HepG2 (cell line): ENCODE data around the gene MTMR10. TPM values are rescaled to one million over a fixed set of nuclear protein-coding genes. Genes with fewer than 3 reads are reported as not detected.
A peak's percentile ranks its signal among the peaks of the same experiment; 100 is the strongest.

Source experiments
- BORCS8-MEF2B ChIP-seq: sonication (generic); formaldehyde crosslinking; IDR thresholded peaks from 2 replicates; pipeline ENCODE4 v1.8.0; 2022; ENCODE audit warnings: mild to moderate bottlenecking, missing genetic modification reagents
- GLI4 ChIP-seq: sonication (generic); formaldehyde crosslinking; IDR thresholded peaks from 2 replicates; pipeline ENCODE4 v1.5.1; 2020; ENCODE audit warnings: missing genetic modification reagents, mild to moderate bottlenecking, moderate library complexity, borderline replicate concordance
- HDAC1 ChIP-seq: sonication (generic); formaldehyde crosslinking; IDR thresholded peaks from 2 replicates; pipeline ENCODE4 v1.5.1; 2020; ENCODE audit warnings: mild to moderate bottlenecking, missing genetic modification reagents
- KMT2A ChIP-seq: sonication (generic); formaldehyde crosslinking; IDR thresholded peaks from 2 replicates; pipeline ENCODE4 v1.4.0; 2020; ENCODE audit warnings: missing genetic modification reagents
- MYC ChIP-seq: sonication (generic); formaldehyde crosslinking; IDR thresholded peaks from 2 replicates; pipeline ENCODE4 v1.9.0; 2021; ENCODE audit warnings: missing genetic modification reagents, borderline replicate concordance
- NR2F6 ChIP-seq, 2 experiments: IDR thresholded peaks; 2 replicates each; pipeline ENCODE4 v1.6.1; 2016; ENCODE audit warnings: antibody characterized with exemption in 1 of 2, mild to moderate bottlenecking in 1 of 2
- REPIN1 ChIP-seq: sonication (generic); formaldehyde crosslinking; IDR thresholded peaks from 2 replicates; pipeline ENCODE4 v1.8.0; 2022; ENCODE audit warnings: missing genetic modification reagents, low read depth, mild to moderate bottlenecking, borderline replicate concordance
- SP2 ChIP-seq: sonication (generic); formaldehyde crosslinking; IDR thresholded peaks from 2 replicates; pipeline ENCODE4 v1.5.1; 2020; ENCODE audit warnings: mild to moderate bottlenecking, missing genetic modification reagents
- ZNF12 ChIP-seq: sonication (generic); formaldehyde crosslinking; IDR thresholded peaks from 2 replicates; pipeline ENCODE4 v1.5.0; 2020; ENCODE audit warnings: missing genetic modification reagents
- ZNF160 ChIP-seq: sonication (generic); formaldehyde crosslinking; IDR thresholded peaks from 2 replicates; pipeline ENCODE4 v1.8.0; 2022; ENCODE audit warnings: mild to moderate bottlenecking, inconsistent platforms, missing genetic modification reagents
- ZNF441 ChIP-seq: sonication (generic); formaldehyde crosslinking; IDR thresholded peaks from 2 replicates; pipeline ENCODE4 v1.7.0; 2021; ENCODE audit warnings: missing genetic modification reagents, borderline replicate concordance
- ZNF589 ChIP-seq: sonication (generic); formaldehyde crosslinking; conservative IDR thresholded peaks from 2 replicates; pipeline ENCODE4 v1.8.0; 2022; ENCODE audit warnings: mild to moderate bottlenecking, moderate library complexity, missing genetic modification reagents
- ZNF83 ChIP-seq: sonication (generic); formaldehyde crosslinking; IDR thresholded peaks from 2 replicates; pipeline ENCODE4 v1.4.0; 2020; ENCODE audit warnings: missing genetic modification reagents, mild to moderate bottlenecking, borderline replicate concordance
- polyA plus RNA-seq, 8 experiments: library from polyadenylated mRNA; depleted of rRNA in 3 of 8; stranded (reverse) in 7 of 8; unstranded in 1 of 8; fragments of >200 nt; fragmentation: Illumina TruSeq in 4 of 8; extraction: Trizol in 4 of 8; gene quantifications; 2 replicates each; pipeline versions ENCODE4 v1.2.1 to v1.2.3, GENCODE V29; 2011 to 2016; ENCODE audit warnings: low read depth in 4 of 8, missing spikeins in 1 of 8, mixed read lengths in 1 of 8; ENCODE audit not compliant: insufficient read depth in 1 of 8
- total RNA-seq, 5 experiments: library from RNA; depleted of rRNA; stranded (reverse); fragments of >200 nt; fragmentation: Illumina TruSeq; extraction: Trizol; gene quantifications; 2 replicates each; pipeline ENCODE4 v1.2.3, GENCODE V29; 2016; ENCODE audit warnings: low read depth in 1 of 5
- TF ChIP-seq, protein P1 (sequence below): sonication (generic); formaldehyde crosslinking; IDR thresholded peaks from 2 replicates; pipeline ENCODE4 v1.9.0; 2022; ENCODE audit warnings: low read depth, missing genetic modification reagents
- TF ChIP-seq, protein P2 (sequence below): sonication (generic); formaldehyde crosslinking; IDR thresholded peaks from 2 replicates; pipeline ENCODE4 v1.5.1; 2020; ENCODE audit warnings: mild to moderate bottlenecking, missing genetic modification reagents, moderate library complexity
- TF ChIP-seq, protein P3 (sequence below): IDR thresholded peaks from 2 replicates; pipeline ENCODE4 v1.6.1; 2016; ENCODE audit warnings: missing compliant biosample characterization, missing genetic modification reagents, borderline replicate concordance
- TF ChIP-seq, protein P4 (sequence below): sonication (generic); formaldehyde crosslinking; IDR thresholded peaks from 2 replicates; pipeline ENCODE4 v1.5.0; 2020; ENCODE audit warnings: mild to moderate bottlenecking, missing genetic modification reagents
- TF ChIP-seq, protein P5 (sequence below): sonication (generic); formaldehyde crosslinking; IDR thresholded peaks from 2 replicates; pipeline ENCODE4 v1.5.0; 2020; ENCODE audit warnings: missing genetic modification reagents
- TF ChIP-seq, protein P6 (sequence below): sonication (generic); formaldehyde crosslinking; IDR thresholded peaks from 2 replicates; pipeline ENCODE4 v1.4.0; 2020; ENCODE audit warnings: missing genetic modification reagents, borderline replicate concordance

MTMR10 gene
- total and polyA plus RNA-seq, 2 of the 13 experiments (the other 11 are each of a cell fraction or from before 2014, with no cell fraction given), result 10.2 to 17.4 TPM

DNA sequence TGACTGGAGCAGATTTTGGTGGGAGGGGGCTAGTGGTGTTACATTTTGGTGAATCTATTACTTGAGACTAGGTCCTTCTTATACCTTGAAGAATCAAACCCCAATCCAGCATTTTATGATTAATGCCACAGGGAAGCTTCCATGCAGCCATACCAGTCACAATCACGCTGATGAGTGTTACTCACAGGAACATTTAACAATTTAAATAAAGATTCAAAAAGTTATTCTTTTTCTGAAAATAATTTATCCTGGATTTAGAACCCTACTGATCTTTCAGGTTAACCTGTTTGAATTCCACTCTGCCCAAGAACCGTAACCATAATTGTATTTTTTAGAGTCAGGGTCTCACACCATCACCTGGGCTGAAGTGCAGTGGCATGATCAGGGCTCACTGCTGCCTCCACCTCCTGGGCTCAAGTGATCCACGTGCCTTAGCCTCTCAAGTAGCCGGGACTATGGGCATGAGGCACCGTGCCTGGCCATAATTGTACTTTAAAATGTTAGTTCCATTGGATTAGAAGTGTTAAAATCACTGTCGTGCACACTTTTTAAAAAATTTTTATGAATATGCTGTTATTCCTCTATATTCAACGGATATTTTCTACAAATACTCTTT lies 929 bp upstream of the MTMR10 start (continued):
- TF ChIP-seq, protein P1, sequence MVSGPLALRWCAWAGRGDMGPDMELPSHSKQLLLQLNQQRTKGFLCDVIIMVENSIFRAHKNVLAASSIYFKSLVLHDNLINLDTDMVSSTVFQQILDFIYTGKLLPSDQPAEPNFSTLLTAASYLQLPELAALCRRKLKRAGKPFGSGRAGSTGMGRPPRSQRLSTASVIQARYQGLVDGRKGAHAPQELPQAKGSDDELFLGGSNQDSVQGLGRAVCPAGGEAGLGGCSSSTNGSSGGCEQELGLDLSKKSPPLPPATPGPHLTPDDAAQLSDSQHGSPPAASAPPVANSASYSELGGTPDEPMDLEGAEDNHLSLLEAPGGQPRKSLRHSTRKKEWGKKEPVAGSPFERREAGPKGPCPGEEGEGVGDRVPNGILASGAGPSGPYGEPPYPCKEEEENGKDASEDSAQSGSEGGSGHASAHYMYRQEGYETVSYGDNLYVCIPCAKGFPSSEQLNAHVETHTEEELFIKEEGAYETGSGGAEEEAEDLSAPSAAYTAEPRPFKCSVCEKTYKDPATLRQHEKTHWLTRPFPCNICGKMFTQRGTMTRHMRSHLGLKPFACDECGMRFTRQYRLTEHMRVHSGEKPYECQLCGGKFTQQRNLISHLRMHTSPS (CRISPR knock-in tag), result no peak
- TF ChIP-seq, protein P2, sequence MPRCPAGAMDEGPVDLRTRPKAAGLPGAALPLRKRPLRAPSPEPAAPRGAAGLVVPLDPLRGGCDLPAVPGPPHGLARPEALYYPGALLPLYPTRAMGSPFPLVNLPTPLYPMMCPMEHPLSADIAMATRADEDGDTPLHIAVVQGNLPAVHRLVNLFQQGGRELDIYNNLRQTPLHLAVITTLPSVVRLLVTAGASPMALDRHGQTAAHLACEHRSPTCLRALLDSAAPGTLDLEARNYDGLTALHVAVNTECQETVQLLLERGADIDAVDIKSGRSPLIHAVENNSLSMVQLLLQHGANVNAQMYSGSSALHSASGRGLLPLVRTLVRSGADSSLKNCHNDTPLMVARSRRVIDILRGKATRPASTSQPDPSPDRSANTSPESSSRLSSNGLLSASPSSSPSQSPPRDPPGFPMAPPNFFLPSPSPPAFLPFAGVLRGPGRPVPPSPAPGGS (CRISPR knock-in tag), result no peak
- TF ChIP-seq HDAC1 (CRISPR knock-in tag) (0 out of 2 replicates have a peak, but pooled peaks have one; percentile 33), ZNF12 (CRISPR knock-in tag) (0 out of 2 replicates have a peak, but pooled peaks have one; percentile 2), ZNF160 (CRISPR knock-in tag) (no peak), KMT2A (CRISPR knock-in tag) (peak; percentile 18; the same call in 1 of the 2 replicates), SP2 (CRISPR knock-in tag) (no peak), ZNF441 (CRISPR knock-in tag) (no peak), BORCS8-MEF2B (CRISPR knock-in tag) (no peak), NR2F6 (IDR thresholded peaks at IDR 0.05) (no peak), NR2F6 (CRISPR knock-in tag; IDR thresholded peaks at IDR 0.05) (no peak), MYC (peak; percentile 31; the same call in 1 of the 2 replicates), ZNF589 (CRISPR knock-in tag) (no peak), REPIN1 (CRISPR knock-in tag) (no peak), GLI4 (CRISPR knock-in tag) (no peak), ZNF83 (no peak)
- TF ChIP-seq, protein P3, sequence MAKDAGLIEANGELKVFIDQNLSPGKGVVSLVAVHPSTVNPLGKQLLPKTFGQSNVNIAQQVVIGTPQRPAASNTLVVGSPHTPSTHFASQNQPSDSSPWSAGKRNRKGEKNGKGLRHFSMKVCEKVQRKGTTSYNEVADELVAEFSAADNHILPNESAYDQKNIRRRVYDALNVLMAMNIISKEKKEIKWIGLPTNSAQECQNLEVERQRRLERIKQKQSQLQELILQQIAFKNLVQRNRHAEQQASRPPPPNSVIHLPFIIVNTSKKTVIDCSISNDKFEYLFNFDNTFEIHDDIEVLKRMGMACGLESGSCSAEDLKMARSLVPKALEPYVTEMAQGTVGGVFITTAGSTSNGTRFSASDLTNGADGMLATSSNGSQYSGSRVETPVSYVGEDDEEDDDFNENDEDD (CRISPR knock-in tag), result peak; percentile 39; the same call in 1 of the 2 replicates
- TF ChIP-seq, protein P4, sequence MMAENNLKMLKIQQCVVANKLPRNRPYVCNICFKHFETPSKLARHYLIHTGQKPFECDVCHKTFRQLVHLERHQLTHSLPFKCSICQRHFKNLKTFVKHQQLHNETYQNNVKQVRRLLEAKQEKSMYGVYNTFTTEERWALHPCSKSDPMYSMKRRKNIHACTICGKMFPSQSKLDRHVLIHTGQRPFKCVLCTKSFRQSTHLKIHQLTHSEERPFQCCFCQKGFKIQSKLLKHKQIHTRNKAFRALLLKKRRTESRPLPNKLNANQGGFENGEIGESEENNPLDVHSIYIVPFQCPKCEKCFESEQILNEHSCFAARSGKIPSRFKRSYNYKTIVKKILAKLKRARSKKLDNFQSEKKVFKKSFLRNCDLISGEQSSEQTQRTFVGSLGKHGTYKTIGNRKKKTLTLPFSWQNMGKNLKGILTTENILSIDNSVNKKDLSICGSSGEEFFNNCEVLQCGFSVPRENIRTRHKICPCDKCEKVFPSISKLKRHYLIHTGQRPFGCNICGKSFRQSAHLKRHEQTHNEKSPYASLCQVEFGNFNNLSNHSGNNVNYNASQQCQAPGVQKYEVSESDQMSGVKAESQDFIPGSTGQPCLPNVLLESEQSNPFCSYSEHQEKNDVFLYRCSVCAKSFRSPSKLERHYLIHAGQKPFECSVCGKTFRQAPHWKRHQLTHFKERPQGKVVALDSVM (CRISPR knock-in tag), result no peak
- TF ChIP-seq, protein P5, sequence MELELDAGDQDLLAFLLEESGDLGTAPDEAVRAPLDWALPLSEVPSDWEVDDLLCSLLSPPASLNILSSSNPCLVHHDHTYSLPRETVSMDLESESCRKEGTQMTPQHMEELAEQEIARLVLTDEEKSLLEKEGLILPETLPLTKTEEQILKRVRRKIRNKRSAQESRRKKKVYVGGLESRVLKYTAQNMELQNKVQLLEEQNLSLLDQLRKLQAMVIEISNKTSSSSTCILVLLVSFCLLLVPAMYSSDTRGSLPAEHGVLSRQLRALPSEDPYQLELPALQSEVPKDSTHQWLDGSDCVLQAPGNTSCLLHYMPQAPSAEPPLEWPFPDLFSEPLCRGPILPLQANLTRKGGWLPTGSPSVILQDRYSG, result no peak
- TF ChIP-seq, protein P6, sequence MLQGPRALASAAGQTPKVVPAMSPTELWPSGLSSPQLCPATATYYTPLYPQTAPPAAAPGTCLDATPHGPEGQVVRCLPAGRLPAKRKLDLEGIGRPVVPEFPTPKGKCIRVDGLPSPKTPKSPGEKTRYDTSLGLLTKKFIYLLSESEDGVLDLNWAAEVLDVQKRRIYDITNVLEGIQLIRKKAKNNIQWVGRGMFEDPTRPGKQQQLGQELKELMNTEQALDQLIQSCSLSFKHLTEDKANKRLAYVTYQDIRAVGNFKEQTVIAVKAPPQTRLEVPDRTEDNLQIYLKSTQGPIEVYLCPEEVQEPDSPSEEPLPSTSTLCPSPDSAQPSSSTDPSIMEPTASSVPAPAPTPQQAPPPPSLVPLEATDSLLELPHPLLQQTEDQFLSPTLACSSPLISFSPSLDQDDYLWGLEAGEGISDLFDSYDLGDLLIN, result no peak
